H1 (cell line): ENCODE data around the gene BATF3. TPM values are rescaled to one million over a fixed set of nuclear protein-coding genes. Genes with fewer than 3 reads are reported as not detected.

Source experiments
- CTCF ChIA-PET: fragments of 300-600 bp; sonication (Branson Sonifier 250); formaldehyde crosslinking; loops from one replicate; lab custom pipeline; 2021; ENCODE audit not compliant: partially characterized antibody; lab: Charles Lee
- POLR2A ChIA-PET: fragments of 300-600 bp; sonication (Branson Sonifier 250); formaldehyde crosslinking; loops from one replicate; lab custom pipeline; 2021; ENCODE audit warnings: inconsistent platforms; ENCODE audit not compliant: partially characterized antibody; lab: Charles Lee
- DNase-seq, 2 experiments: peaks; one replicate each; pipeline versions ENCODE4 v3.0.0 to v3.0.0-alpha.2; 2010 to 2022; ENCODE audit warnings: low spot score in 2 of 2, low read depth in 1 of 2, mixed read lengths in 1 of 2
- FAIRE-seq: peaks from 2 replicates; lab custom pipeline; 2011; peaks lifted over from hg19 to GRCh38; lab: Jason Lieb, UNC
- H2AFZ ChIP-seq: 2 replicates; pipeline ENCODE4 v1.8.1; 2012; ENCODE audit warnings: low read length, inconsistent platforms
- H2AK5ac ChIP-seq: 2 replicates; pipeline ENCODE4 v1.6.1; 2013; ENCODE audit warnings: low read depth, low read length
- H2BK120ac ChIP-seq: replicated peaks from 2 replicates; pipeline ENCODE3; 2013; ENCODE audit warnings: low read depth, low read length, inconsistent platforms
- H2BK12ac ChIP-seq: 2 replicates; pipeline ENCODE4 v1.6.1; 2013; ENCODE audit warnings: low read depth, low read length
- H2BK15ac ChIP-seq: 2 replicates; pipeline ENCODE4 v1.6.1; 2013; ENCODE audit warnings: low read length
- H2BK20ac ChIP-seq: 2 replicates; pipeline ENCODE4 v1.6.1; 2013; ENCODE audit warnings: low read length
- H2BK5ac ChIP-seq: 2 replicates; pipeline ENCODE4 v1.6.1; 2013; ENCODE audit warnings: low read depth, low read length
- H3K14ac ChIP-seq: 2 replicates; pipeline ENCODE4 v1.6.1; 2013; ENCODE audit warnings: inconsistent platforms; ENCODE audit not compliant: insufficient read length
- H3K18ac ChIP-seq: 2 replicates; pipeline ENCODE4 v1.6.1; 2013; ENCODE audit warnings: low read length; ENCODE audit errors: extremely low read depth
- H3K23ac ChIP-seq: 2 replicates; pipeline ENCODE4 v1.6.1; 2013; ENCODE audit warnings: inconsistent platforms; ENCODE audit not compliant: insufficient read length
- H3K23me2 ChIP-seq: 2 replicates; pipeline ENCODE4 v1.6.1; 2013; ENCODE audit warnings: low read depth, low read length
- H3K27ac ChIP-seq: 2 replicates; pipeline ENCODE4 v1.6.1; 2011; ENCODE audit warnings: low read depth, low read length, inconsistent platforms
- H3K27me3 ChIP-seq, 4 experiments: replicated peaks in 1 of 4; 1 replicate in 1 of 4; 2 replicates in 3 of 4; pipeline versions ENCODE4 v1.6.1 to v1.8.1; 2011 to 2013; ENCODE audit warnings: low read length in 3 of 4, mild to moderate bottlenecking in 3 of 4, inconsistent platforms in 2 of 4, mixed read lengths in 2 of 4, moderate library complexity in 1 of 4; ENCODE audit not compliant: control insufficient read depth in 3 of 4, insufficient read depth in 3 of 4; ENCODE audit errors: extremely low read depth in 1 of 4
- H3K36me3 ChIP-seq, 4 experiments: 2 replicates each; pipeline versions ENCODE4 v1.6.1 to v1.8.1; 2011 to 2013; ENCODE audit warnings: mild to moderate bottlenecking in 4 of 4, low read length in 3 of 4, moderate library complexity in 2 of 4, control low read depth in 1 of 4, inconsistent platforms in 1 of 4; ENCODE audit not compliant: insufficient read depth in 4 of 4, control insufficient read depth in 2 of 4
- H3K4ac ChIP-seq: replicated peaks from 2 replicates; pipeline ENCODE3; 2013; ENCODE audit warnings: low read length, low read depth, mixed read lengths, inconsistent platforms; ENCODE audit not compliant: insufficient read length
- H3K4me1 ChIP-seq, 4 experiments: replicated peaks in 1 of 4; 1 replicate in 1 of 4; 2 replicates in 3 of 4; pipeline versions ENCODE4 v1.6.1 to v1.8.1; 2011 to 2013; ENCODE audit warnings: low read length in 3 of 4, inconsistent platforms in 2 of 4, mixed read lengths in 1 of 4; ENCODE audit not compliant: insufficient read depth in 4 of 4, control insufficient read depth in 3 of 4
- H3K4me2 ChIP-seq, 2 experiments: 2 replicates each; pipeline versions ENCODE4 v1.6.1 to v1.8.1; 2011 to 2013; ENCODE audit warnings: low read depth in 2 of 2, low read length in 2 of 2, control low read depth in 1 of 2, inconsistent platforms in 1 of 2, mild to moderate bottlenecking in 1 of 2; ENCODE audit not compliant: insufficient read depth in 1 of 2
- H3K4me3 ChIP-seq, 4 experiments: fragments of 200-600, 300-600 bp in 1 of 4; sonication (generic), shearing (Covaris generic), sonication (Bioruptor Twin) in 1 of 4; 2 replicates each; pipeline versions ENCODE4 v1.5.1 to v1.8.1; 2011 to 2016; ENCODE audit warnings: low read length in 4 of 4, low read depth in 3 of 4, control low read depth in 2 of 4, inconsistent platforms in 2 of 4, mild to moderate bottlenecking in 2 of 4, mixed read lengths in 1 of 4, moderate library complexity in 1 of 4; ENCODE audit not compliant: insufficient read depth in 2 of 4; ENCODE audit errors: extremely low read depth in 1 of 4
- H3K56ac ChIP-seq: replicated peaks from 2 replicates; pipeline ENCODE3; 2013; ENCODE audit warnings: low read depth, mild to moderate bottlenecking, mixed read lengths, low read length, inconsistent platforms; ENCODE audit not compliant: insufficient read length
- H3K79me1 ChIP-seq: 2 replicates; pipeline ENCODE4 v1.6.1; 2013; ENCODE audit warnings: low read depth, low read length, control low read depth
- H3K79me2 ChIP-seq, 2 experiments: 2 replicates each; pipeline versions ENCODE4 v1.6.1 to v1.8.1; 2012 to 2013; ENCODE audit warnings: low read length in 2 of 2, mild to moderate bottlenecking in 2 of 2, inconsistent platforms in 1 of 2; ENCODE audit not compliant: insufficient read depth in 2 of 2, control insufficient read depth in 1 of 2
- H3K9ac ChIP-seq, 4 experiments: replicated peaks in 1 of 4; 1 replicate in 1 of 4; 2 replicates in 3 of 4; pipeline versions ENCODE4 v1.6.1 to v1.8.1; 2011 to 2013; ENCODE audit warnings: low read depth in 3 of 4, low read length in 3 of 4, control low read depth in 2 of 4, mild to moderate bottlenecking in 2 of 4, moderate library complexity in 2 of 4, inconsistent platforms in 1 of 4; ENCODE audit errors: extremely low read depth in 1 of 4
- H3K9me3 ChIP-seq, 2 experiments: 2 replicates each; pipeline versions ENCODE4 v1.6.1 to v1.8.1; 2012 to 2013; ENCODE audit warnings: mild to moderate bottlenecking in 2 of 2, moderate library complexity in 2 of 2, control low read depth in 1 of 2, inconsistent platforms in 1 of 2, low read depth in 1 of 2, low read length in 1 of 2, mixed read lengths in 1 of 2; ENCODE audit not compliant: insufficient read depth in 2 of 2
- H4K20me1 ChIP-seq, 2 experiments: replicated peaks in 1 of 2; 2 replicates each; pipeline versions ENCODE3 to v1.8.1; 2011 to 2013; ENCODE audit warnings: inconsistent platforms in 2 of 2, low read length in 2 of 2, mild to moderate bottlenecking in 1 of 2; ENCODE audit not compliant: insufficient read depth in 2 of 2, control insufficient read depth in 1 of 2
- H4K5ac ChIP-seq: 2 replicates; pipeline ENCODE4 v1.6.1; 2013; ENCODE audit warnings: low read length, low read depth, mixed read lengths, inconsistent platforms; ENCODE audit not compliant: insufficient read length
- H4K8ac ChIP-seq: 2 replicates; pipeline ENCODE4 v1.8.0; 2013; ENCODE audit warnings: mild to moderate bottlenecking, moderate library complexity, low read length, inconsistent platforms; ENCODE audit not compliant: insufficient read depth; ENCODE audit errors: extremely low read depth
- H4K91ac ChIP-seq: replicated peaks from 2 replicates; pipeline ENCODE3; 2013; ENCODE audit warnings: low read length, mixed read lengths, inconsistent platforms; ENCODE audit not compliant: insufficient read length
- ASH2L ChIP-seq: fragments of 200-600, 300-600 bp; sonication (generic); IDR thresholded peaks from one replicate; pipeline ENCODE4 v1.7.1; 2017; ENCODE audit warnings: low read length
- BACH1 ChIP-seq: IDR thresholded peaks from 2 replicates; pipeline ENCODE4 v1.6.1; 2012; ENCODE audit warnings: low read length, improper control_type of control experiment
- CTBP2 ChIP-seq: IDR thresholded peaks from 2 replicates; pipeline ENCODE4 v1.7.0; 2011; ENCODE audit warnings: borderline replicate concordance, mild to moderate bottlenecking, moderate library complexity, mixed read lengths, low read length; ENCODE audit not compliant: insufficient read depth, insufficient read length
- FOSL1 ChIP-seq: IDR thresholded peaks from 2 replicates; pipeline ENCODE4 v1.6.1; 2011; ENCODE audit warnings: mild to moderate bottlenecking, low read depth, low read length, moderate library complexity; ENCODE audit not compliant: insufficient read depth
- GTF2F1 ChIP-seq: IDR thresholded peaks from 2 replicates; pipeline ENCODE4 v1.6.1; 2012; ENCODE audit warnings: low read depth, low read length, improper control_type of control experiment, borderline replicate concordance
- NRF1 ChIP-seq: IDR thresholded peaks from 2 replicates; pipeline ENCODE4 v1.6.1; 2011; ENCODE audit warnings: mild to moderate bottlenecking, low read depth, low read length, improper control_type of control experiment
- ZNF274 ChIP-seq: IDR thresholded peaks from 2 replicates; pipeline ENCODE4 v1.7.0; 2012; ENCODE audit warnings: low read length, borderline replicate concordance; ENCODE audit errors: extremely low read depth
- WGBS, 2 experiments: shearing (Covaris generic) in 1 of 2; methylation state at CpG; one replicate each; pipeline versions ENCODE4 v1.1.6 to v1.1.7; 2013 to 2015; ENCODE audit warnings: low lambda C conversion rate in 2 of 2, mixed read lengths in 2 of 2, inconsistent platforms in 1 of 2, low coverage in 1 of 2, missing lambda C conversion rate in 1 of 2; ENCODE audit not compliant: insufficient replicate concordance in 2 of 2, insufficient coverage in 1 of 2, insufficient read length in 1 of 2; ENCODE audit errors: extremely low coverage in 1 of 2, missing lambda C conversion rate in 1 of 2; 5-methylcytosine and 5-hydroxymethylcytosine counted together
- polyA plus RNA-seq, 7 experiments: library from polyadenylated mRNA; depleted of rRNA in 3 of 7; stranded (reverse) in 5 of 7; unstranded in 2 of 7; fragments of >200 nt in 5 of 7; fragments of 200-250 nt in 2 of 7; gene quantifications; 1 replicate in 5 of 7; 2 replicates in 1 of 7; 4 replicates in 1 of 7; pipeline versions ENCODE4 v1.2.1 to v1.2.3, GENCODE V29; 2011 to 2013; ENCODE audit warnings: missing spikeins in 2 of 7, mixed read lengths in 2 of 7
- total RNA-seq: library from RNA; stranded (reverse); fragmentation: NEBNext Ultra II Directional; extraction: Animal tissue kit (Norgen Biotek cat#: 25700); gene quantifications from 2 replicates; pipeline ENCODE4 v1.2.1, GENCODE V29; 2021

The BATF3 gene
- total and polyA plus RNA-seq, 2 of the 8 experiments (the other 6 are each of a cell fraction or from before 2014, with no cell fraction given) = 6.3 TPM

DNA sequence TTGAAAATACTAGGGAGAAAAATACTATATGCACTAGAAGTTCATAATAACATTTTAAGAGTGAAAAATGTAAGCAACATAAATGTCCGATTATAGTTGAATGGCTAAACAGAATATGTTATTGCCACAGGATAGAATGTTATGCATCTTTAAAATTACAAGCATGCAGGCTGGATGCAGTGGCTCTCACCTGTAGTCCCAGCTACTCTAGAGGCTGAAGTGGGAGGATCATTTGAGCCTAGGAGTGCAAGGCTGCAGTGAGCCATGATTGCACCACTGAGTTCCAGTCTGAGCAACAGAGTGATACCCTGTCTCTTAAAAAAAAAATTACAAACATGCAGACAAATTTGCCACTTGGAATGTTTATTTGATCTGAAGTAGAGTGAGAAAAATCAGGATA is 3.0 kb upstream of the BATF3 start:
- no peak overlapping the region for H3K23ac ChIP-seq
- no peak overlapping the region for H4K91ac ChIP-seq
- no peak overlapping the region for H3K56ac ChIP-seq
- no peak overlapping the region for H2BK20ac ChIP-seq
- H2AFZ ChIP-seq = no peak overlapping the region
- no peaks in the 10 kb centered on the region for H3K79me2 ChIP-seq
- H3K79me1 ChIP-seq = no peaks in the 10 kb centered on the region
- peaks cover 5 to 8% (median 7%) of the 10 kb centered on the region in 4 experiments; a peak in 6 of 7 replicates for H3K4me1 ChIP-seq
- no peak overlapping the region for H3K14ac ChIP-seq
- FAIRE-seq = no peak
- WGBS, 2 experiments = 81% methylated on average over 1 of the region's 1 CpG; no CpG with 5 or more reads in 1 of the 2 experiments
- no peak overlapping the region for H2AK5ac ChIP-seq
- CTCF ChIA-PET = interaction anchor here (0.7 to 4.2 kb wide), 7 partner anchors 20 to 246 kb away, joined by 3 to 16 read pairs (median 5); no protein-coding TSS in a partner anchor
- no peak overlapping the region for H2BK15ac ChIP-seq
- no peak for DNase-seq
- no peak overlapping the region for H2BK5ac ChIP-seq
- peaks cover 0 to 5% (median 0%) of the 10 kb centered on the region in 4 experiments; a peak in 1 of 8 replicates for H3K36me3 ChIP-seq
- no peak for TF ChIP-seq BACH1
- TF ChIP-seq NRF1 = no peak
- no peak for TF ChIP-seq CTBP2
- no peak for TF ChIP-seq ASH2L
- TF ChIP-seq FOSL1 = no peak
- TF ChIP-seq ZNF274 = no peak
- TF ChIP-seq GTF2F1 = no peak
- no peak overlapping the region for H3K18ac ChIP-seq
- H2BK12ac ChIP-seq = no peak overlapping the region
- no peak overlapping the region for H3K4ac ChIP-seq
- H3K9ac ChIP-seq = no peak overlapping the region
- H3K27me3 ChIP-seq = peaks cover 31 to 51% (median 41%) of the 10 kb centered on the region in 4 experiments
- H4K20me1 ChIP-seq = peaks cover 2% of the 10 kb centered on the region in 2 experiments
- H4K5ac ChIP-seq = no peak overlapping the region
- no peak overlapping the region for H3K4me3 ChIP-seq
- no peak overlapping the region for H2BK120ac ChIP-seq
- no peak overlapping the region for H3K27ac ChIP-seq
- H3K23me2 ChIP-seq = peaks cover 13% of the 10 kb centered on the region; the same call in 1 of the 2 replicates
- no peak overlapping the region for H3K4me2 ChIP-seq
- H3K9me3 ChIP-seq = no peaks in the 10 kb centered on the region
- POLR2A ChIA-PET = interaction anchor here (1.0 kb wide), 1 partner anchor 94 kb away, joined by 3 read pairs; the partner anchor contains the start of gene ATF3
- no peak overlapping the region for H4K8ac ChIP-seq
